ENCODE measurements around the gene TRABD2A.

DNA sequence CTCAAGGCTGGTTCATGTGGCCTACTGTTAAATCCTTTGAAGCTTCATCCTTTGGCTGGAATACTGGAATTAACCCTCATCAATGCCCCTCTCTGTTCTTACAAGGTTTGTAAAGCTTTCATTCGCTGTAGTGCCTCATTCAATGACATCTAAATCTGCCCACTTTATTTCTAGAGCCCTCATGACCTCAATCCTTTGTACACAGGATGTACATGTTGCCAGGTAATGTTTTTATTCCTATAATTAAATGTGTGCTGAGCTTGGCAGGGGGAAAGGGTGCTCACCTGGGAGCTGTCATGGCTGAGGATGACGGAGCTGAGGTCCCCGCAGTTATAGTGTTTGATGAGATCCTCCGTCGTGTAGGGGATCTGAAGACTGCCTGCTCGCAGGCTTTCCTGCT lies 39.3 kb downstream of the TRABD2A start:
- TF ChIP-seq CTCF (conservative IDR thresholded peaks at IDR 0.05 in 1 of 2, IDR thresholded peaks at IDR 0.05 in 1 of 2; ENCODE audit: low read depth in 1 of 2, low read length in 2 of 2) (no peak), EZH2 (IDR thresholded peaks at IDR 0.05; ENCODE audit: low read length, missing control alignments) (no peak)
